ENCODE measurements around the gene FA2H.

- TF ChIP-seq, protein P1, sequence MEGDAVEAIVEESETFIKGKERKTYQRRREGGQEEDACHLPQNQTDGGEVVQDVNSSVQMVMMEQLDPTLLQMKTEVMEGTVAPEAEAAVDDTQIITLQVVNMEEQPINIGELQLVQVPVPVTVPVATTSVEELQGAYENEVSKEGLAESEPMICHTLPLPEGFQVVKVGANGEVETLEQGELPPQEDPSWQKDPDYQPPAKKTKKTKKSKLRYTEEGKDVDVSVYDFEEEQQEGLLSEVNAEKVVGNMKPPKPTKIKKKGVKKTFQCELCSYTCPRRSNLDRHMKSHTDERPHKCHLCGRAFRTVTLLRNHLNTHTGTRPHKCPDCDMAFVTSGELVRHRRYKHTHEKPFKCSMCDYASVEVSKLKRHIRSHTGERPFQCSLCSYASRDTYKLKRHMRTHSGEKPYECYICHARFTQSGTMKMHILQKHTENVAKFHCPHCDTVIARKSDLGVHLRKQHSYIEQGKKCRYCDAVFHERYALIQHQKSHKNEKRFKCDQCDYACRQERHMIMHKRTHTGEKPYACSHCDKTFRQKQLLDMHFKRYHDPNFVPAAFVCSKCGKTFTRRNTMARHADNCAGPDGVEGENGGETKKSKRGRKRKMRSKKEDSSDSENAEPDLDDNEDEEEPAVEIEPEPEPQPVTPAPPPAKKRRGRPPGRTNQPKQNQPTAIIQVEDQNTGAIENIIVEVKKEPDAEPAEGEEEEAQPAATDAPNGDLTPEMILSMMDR (conservative IDR thresholded peaks at IDR 0.05; ENCODE audit: low read depth in 2 of 2), result no peak
- no peak for TF ChIP-seq EZH2 (IDR thresholded peaks at IDR 0.05; ENCODE audit: low read depth, unreplicated experiment)
Measured at GRCh38 chr16:74667255-74667700, 107.3 kb downstream of the FA2H start.

Data from GM23338 (cell line).